DMS153 (cell line): ENCODE results near the gene PLA2G4C.

Source experiments
- DNase-seq: peaks from one replicate; lab custom pipeline; 2025; lab: John Stamatoyannopoulos, UW

PLA2G4C gene, protein sequence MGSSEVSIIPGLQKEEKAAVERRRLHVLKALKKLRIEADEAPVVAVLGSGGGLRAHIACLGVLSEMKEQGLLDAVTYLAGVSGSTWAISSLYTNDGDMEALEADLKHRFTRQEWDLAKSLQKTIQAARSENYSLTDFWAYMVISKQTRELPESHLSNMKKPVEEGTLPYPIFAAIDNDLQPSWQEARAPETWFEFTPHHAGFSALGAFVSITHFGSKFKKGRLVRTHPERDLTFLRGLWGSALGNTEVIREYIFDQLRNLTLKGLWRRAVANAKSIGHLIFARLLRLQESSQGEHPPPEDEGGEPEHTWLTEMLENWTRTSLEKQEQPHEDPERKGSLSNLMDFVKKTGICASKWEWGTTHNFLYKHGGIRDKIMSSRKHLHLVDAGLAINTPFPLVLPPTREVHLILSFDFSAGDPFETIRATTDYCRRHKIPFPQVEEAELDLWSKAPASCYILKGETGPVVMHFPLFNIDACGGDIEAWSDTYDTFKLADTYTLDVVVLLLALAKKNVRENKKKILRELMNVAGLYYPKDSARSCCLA

GRCh38 chr19:48110350-48110966 lies at the start of gene PLA2G4C:
Gene PLA2G4C (minus strand): TSS chr19:48110817. CDS start chr19:48106529, 4,288 bp downstream.
- peak; percentile 59 for DNase-seq

DNA sequence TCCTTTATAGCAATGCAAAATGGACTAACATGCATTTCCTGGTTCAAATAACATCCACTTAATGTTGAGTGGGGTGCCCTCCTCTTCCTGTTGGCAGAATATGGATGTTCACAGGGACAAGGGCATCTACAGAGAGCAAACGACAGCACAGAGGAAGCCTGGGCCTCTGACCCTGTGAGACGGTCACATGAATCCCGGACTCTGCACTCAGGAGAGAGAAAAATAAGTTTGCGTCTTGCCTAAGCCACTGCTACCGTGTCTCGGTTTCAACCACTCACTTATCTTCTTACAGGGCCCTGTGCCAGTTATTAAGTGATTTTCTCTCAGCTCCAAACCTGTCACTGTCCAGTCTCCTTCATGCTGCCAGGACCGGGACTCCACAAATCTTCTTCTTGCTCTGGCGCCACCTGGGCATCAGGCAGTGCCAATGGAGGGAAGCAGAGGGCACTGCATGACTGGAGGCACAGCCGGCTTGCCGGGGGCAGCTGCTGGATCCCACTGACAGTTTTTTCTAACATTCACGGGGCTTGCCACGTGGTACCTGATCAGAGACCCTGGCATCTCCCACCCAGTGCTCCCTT lies 47.7 kb upstream of the PLA2G4C start:
- no peak for DNase-seq

DNA sequence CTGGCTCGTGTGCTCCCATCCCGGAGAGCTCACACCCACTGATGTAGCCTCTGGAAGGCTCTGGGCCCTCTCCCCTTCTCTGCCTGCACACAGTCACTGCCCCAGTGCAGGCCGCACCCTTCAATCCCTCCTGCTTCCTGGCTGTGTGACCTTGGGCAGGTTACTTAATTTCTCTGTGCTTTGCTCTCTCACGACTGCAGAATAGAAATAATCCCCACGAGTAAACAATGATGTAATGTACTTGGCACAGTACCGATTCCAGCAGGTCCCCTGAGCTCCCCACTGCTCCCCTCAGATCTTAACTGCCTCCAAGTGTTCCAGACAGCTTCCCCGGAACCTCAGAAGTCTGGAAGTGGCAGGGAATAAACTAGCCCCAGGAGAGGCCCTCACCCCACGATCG lies 43.4 kb upstream of the PLA2G4C start:
- DNase-seq = no peak

DNA sequence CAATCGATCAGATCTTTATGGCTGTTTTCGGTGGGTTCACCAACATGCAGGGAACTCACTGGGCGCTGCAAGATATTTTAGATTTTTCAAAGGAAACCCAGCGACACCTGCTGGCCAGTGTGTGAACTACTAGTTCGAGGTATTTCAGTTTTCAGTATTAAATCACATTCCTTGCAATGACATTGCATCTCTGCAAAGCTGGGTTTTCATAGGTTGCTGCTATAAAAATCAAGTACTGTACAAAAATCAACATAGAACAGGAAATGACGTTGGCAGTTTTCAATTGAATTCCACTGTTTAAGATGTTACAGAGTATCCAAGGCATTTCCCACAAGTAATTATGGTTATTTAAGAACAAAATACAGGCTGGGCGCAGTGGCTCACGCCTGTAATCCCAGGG lies 41.9 kb upstream of the PLA2G4C start:
- peak; percentile 9 for DNase-seq

- no peak for DNase-seq
Observed at GRCh38 chr19:48149430-48149829, 38.8 kb upstream of the PLA2G4C start.

DNA sequence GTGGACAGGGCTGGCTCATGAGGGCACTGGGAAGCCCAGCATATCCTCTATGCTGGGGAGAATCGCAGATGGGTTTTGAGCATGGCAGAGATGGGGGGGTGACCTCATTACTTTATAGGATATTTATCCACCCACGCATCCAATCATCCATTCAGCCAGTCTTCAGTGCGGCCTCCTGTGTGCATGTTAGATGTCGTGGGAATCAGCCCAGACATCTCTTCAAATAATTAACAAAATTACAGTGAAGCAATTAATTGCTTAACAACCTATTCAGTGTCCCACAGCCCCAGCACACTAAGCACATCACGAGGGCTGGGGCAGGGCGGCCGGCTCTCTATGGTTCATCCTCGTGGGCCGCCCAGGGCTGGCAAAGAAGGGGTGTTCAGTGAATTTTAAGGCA lies 38.0 kb upstream of the PLA2G4C start:
- DNase-seq = no peak

DNA sequence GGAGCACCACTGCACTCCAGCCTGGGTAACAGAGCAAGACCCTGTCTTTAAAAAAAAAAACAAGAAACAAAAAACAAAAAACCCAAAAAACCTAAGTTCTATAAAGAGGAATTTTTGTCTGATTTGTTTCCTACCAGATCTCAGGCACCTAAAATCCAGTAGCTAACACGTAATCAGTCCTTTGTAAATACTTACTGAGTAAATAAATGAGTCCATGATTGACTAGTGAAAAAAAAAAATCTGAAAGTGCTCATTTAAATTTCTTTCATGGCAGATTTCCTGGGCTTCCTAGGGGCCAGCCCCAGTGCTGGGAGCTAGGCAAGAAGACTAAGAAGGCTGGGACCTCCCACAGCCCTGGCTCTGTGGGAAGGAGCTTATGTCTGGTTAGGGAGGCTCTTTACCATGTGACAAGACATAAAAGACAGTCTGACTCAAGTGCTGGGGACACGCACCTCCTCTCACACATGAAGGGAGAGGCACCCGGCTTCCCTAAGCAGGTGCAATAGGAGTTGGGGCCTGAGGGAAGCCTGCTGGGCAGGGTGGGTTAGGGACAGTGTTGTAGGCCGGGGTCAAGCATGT lies 37.1 kb upstream of the PLA2G4C start:
- DNase-seq = no peak

GRCh38 chr19:48139053-48139452 lies 28.4 kb upstream of the PLA2G4C start:
- no peak for DNase-seq

DNA sequence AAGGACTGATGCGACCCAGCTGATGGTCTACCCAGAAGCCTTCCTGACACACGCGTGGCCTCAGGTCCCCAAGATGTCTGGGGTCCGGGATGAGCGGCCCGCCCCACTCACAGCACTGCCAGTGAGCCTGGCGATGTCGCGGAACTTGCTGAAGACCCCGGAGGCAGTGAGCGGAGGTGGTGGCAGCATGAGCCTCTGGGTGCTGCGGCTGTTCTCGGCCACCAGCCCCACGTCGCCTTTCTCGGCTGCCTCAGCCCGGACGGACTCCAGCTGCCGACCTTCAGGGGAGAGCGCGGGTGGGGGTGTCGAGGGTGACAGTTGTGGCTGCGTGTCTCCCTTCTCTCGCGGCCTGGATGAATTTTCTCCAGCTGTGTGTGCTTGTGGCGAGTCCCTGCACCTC lies 26.8 kb upstream of the PLA2G4C start:
- no peak for DNase-seq

GRCh38 chr19:48136547-48136946 lies 25.9 kb upstream of the PLA2G4C start:
- DNase-seq = no peak

DNA sequence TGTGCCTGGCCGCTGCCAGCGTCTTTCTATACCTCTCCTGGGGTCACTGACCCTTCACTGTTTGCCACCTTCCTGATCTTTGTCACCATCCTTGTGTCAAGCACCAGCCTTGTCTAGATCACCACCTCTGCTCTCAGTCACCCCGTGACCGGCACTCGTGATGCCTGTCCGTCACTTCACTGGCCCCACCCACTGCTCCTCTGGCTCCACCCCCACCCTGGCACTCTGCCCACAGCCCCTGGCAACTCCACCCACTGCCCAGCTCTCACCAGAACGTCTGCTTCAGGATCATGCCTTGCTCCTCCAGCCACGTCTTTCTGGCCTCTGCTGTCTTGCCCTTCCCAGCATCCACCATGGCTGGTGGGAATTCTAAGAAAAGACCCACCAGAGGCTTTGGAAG lies 24.8 kb upstream of the PLA2G4C start:
- no peak for DNase-seq

GRCh38 chr19:48133094-48133493 lies 22.5 kb upstream of the PLA2G4C start:
- DNase-seq = no peak

DNA sequence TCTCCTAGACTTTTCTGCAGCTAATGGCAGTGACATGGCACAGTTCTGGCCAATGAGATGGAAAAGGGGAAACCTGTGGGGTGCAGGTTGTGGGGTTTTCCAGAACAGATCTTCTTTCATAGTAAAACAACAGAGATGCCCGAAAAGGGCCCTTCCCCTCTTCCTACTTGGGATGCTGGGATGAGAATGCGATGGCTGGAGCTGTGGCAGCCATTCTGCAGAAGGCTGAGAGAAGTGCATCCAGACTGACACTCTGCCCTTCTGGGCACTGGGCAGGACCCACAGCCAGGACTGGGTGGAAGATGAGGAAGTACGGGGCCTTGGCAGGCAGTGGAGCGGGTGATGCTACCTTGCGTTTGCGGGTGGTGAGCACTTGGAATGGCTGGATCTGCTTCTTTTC lies 16.9 kb upstream of the PLA2G4C start:
- DNase-seq = no peak

DNA sequence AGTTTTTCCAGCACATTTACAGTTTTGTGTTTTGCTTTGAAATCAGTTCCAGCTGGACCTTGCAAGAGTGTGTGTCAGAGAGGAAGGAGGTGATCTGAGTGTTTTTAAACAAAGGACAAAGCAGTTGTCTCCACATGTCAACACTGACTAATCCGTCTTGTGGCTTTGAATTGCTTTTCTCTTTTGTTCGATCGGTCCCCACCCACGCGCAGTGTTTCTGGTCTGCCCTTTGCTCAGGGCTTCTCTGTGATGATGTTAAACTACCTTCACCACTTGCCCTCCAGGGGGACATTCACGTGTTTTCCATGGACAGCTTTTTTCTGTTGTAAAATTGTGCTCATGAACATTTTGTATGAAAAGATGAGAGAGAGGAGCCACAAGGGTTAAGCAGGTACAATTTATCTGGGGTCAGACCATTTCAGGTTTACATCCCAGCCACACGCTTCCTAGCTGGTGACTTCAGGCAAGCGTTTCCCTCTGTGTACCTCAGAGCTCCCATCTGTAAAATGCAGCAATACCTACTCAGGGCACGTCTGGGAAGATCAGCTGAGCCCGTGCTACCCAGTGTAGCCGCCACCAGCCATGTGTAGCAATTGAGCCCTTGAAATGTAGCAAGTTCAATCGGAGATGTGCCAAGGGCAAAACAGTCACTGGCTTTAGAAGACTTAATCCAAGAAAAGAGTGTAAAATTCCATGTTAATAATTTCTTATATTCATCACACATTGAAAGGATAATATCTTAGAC lies 13.5 kb upstream of the PLA2G4C start:
- no peak for DNase-seq

DNA sequence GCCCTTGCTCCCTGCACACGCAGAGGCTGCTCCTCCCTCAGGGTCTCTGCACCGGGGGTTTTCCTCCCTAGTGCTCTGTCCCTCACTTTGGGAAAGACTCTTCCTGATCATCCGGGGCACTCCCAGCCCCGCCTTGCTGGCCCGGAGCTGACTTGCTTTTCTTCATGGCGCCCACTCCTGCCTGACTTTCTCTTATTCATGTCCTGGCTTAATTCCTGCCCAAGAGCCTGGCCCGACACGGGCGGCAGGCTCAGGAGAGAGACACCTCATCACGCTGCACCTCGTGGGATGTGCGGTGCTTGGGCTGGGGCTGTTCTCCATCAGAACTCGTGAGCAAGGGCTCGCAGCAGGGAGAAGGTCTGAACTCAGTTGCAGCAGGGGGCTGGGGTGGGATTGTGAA lies 11.8 kb upstream of the PLA2G4C start:
- no peak for DNase-seq

- DNase-seq = no peak
Observed at GRCh38 chr19:48121909-48122371, 11.3 kb upstream of the PLA2G4C start.

GRCh38 chr19:48121066-48121465 lies 10.4 kb upstream of the PLA2G4C start:
- DNase-seq = no peak

DNA sequence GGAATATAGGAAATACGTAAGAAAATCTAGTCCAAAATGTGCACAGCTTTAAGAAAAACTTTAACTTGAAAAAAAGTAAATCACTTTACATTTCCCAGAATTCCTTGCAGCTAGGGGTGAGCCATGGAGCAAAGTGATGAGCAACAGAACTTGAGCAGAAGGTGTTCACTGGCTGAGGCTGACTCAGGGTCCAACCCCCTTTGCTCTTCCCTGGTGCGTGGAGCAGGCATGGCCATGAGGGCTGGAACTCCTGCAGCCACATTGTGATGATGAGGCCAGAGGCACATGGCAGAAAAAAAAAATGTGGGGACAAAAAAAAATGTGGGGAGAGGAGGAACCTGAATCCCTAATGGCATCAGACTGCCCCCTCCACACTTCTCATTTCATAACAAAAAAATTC lies 9.9 kb upstream of the PLA2G4C start:
- DNase-seq = no peak

DNA sequence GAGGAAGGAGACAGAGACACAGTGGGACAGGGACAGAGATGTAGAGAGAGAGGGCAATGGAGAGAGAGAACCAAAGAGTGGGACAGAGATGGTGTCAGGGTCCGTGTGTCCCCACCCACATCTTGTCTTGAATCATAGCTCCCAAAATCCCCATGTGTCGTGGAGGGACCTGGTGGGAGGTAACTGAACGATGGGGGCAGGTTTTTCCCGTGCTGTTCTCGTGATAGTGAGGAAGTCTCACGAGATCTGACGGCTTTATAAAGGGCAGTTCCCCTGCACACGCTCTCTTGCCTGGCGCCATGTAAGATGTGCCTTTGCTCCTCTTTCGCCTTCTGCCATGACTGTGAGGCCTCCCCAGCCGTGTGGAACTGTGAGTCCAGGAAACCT lies 7.5 kb upstream of the PLA2G4C start:
- no peak for DNase-seq

- no peak for DNase-seq
Observed at GRCh38 chr19:48117515-48118130, 7.0 kb upstream of the PLA2G4C start.

DNA sequence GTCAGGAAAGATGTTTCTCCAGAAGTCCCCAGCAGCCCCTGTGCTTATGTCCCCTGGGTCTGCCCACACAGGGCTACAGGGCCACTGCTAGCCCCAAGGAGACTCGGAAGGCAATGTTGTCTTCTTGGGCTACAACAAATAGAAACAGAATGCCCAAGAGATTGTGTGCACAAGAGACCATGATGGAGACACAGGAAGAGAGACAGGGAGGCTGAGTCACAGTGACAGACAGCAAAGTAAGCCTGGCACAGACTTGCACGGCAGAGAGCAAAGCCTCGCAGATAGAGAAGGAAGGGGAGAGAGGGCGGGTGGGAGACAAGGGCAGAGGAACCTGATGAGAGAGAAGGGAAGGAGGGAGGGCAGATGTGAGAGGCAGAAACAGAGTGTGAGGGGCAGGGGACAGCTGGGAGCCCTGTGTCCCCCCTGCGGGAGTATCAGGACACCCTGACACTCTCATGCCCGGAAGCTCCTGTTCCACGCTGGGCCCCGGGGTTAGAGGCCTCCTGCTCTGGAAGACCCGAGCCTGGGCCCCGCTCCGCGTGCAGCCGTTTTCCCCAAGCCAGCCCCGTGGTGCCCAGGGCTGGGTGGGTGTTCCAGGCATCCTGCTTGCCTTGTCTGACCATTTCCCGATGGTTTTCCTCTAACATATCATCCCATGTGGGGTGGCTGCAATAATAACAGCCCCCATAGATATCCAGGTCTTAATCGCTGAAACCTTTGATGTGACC lies 2.7 kb upstream of the PLA2G4C start:
- DNase-seq = no peak
